DMS53 treated with DMSO at 0.1 percent for 48 hours (cell line): ENCODE results near the gene TTLL11.
A peak's percentile ranks its signal among the peaks of the same experiment; 100 is the strongest.
"Not testable (repeated sequence)": the region's sequence is repeated elsewhere in the genome, so short reads cannot be mapped to it uniquely, and the experiment has no call there.

Source experiments
- DNase-seq: peaks from one replicate; lab custom pipeline; 2025; ENCODE audit not compliant: unreplicated experiment; lab: John Stamatoyannopoulos, UW

The TTLL11 gene

GRCh38 chr9:122007837-122008236, 85.3 kb downstream of the TTLL11 start:
- no peak for DNase-seq

GRCh38 chr9:122005597-122005996, 87.5 kb downstream of the TTLL11 start:
- DNase-seq, result no peak

- no peak for DNase-seq
These were observed 88.5 kb downstream of the TTLL11 start for GRCh38 chr9:122004589-122004988.

GRCh38 chr9:122001491-122002201, 91.5 kb downstream of the TTLL11 start:
- no peak for DNase-seq

GRCh38 chr9:122000526-122000925, 92.6 kb downstream of the TTLL11 start:
- DNase-seq, result not testable (repeated sequence)

GRCh38 chr9:121999556-121999955, 93.6 kb downstream of the TTLL11 start:
- DNase-seq, result no peak

GRCh38 chr9:121998513-121999049, 94.5 kb downstream of the TTLL11 start:
- DNase-seq, result no peak

- DNase-seq, result no peak
These were observed 95.3 kb downstream of the TTLL11 start for GRCh38 chr9:121997791-121998190.

- no peak for DNase-seq
These were observed 96.3 kb downstream of the TTLL11 start for GRCh38 chr9:121996783-121997182.

GRCh38 chr9:121995997-121996396, 97.1 kb downstream of the TTLL11 start:
- DNase-seq, result no peak

GRCh38 chr9:121992571-121993212, 100.4 kb downstream of the TTLL11 start:
- peak; percentile 60 for DNase-seq

- no peak for DNase-seq
These were observed 101.8 kb downstream of the TTLL11 start for GRCh38 chr9:121991307-121991661.

- no peak for DNase-seq
These were observed 102.4 kb downstream of the TTLL11 start for GRCh38 chr9:121990600-121991306.

- no peak for DNase-seq
These were observed 104.1 kb downstream of the TTLL11 start for GRCh38 chr9:121989010-121989409.

GRCh38 chr9:121987314-121987713, 105.8 kb downstream of the TTLL11 start:
- DNase-seq, result no peak

- no peak for DNase-seq
These were observed 107.2 kb downstream of the TTLL11 start for GRCh38 chr9:121985792-121986494.

- DNase-seq, result no peak
These were observed 108.2 kb downstream of the TTLL11 start for GRCh38 chr9:121984726-121985402.

- DNase-seq, result no peak
These were observed 109.4 kb downstream of the TTLL11 start for GRCh38 chr9:121983736-121984135.

- no peak for DNase-seq
These were observed 111.8 kb downstream of the TTLL11 start for GRCh38 chr9:121981118-121981883.

GRCh38 chr9:121980665-121981064, 112.4 kb downstream of the TTLL11 start:
- DNase-seq, result not testable (repeated sequence)
